Stimulated activated naive B cell treated with anti-CD40 and anti-IgM and Interleukin-4, amounts not matched to agents 10 μg/mL and 1 μg/mL and 100 μg/mL, for 72 hours (primary cell): ENCODE data around the gene RTL5.

Source experiments
- ATAC-seq, 2 donors: fragments of 150-1000 bp; cut with Tn5 transposase; replicated peaks; 2 replicates each; pipeline ENCODE4 v1.10.0; 2021; ENCODE audit warnings: moderate library complexity in 1 of 2
- DNase-seq: peaks from one replicate; pipeline ENCODE4 v3.0.0; 2021
- H3K27ac Mint-ChIP-seq: one replicate; pipeline ENCODE4 v1.8.0; 2022; ENCODE audit warnings: mild to moderate bottlenecking, mixed read lengths
- H3K27me3 Mint-ChIP-seq, 2 donors: one replicate each; pipeline ENCODE4 v1.8.0; 2022; ENCODE audit warnings: mixed read lengths in 2 of 2
- H3K36me3 Mint-ChIP-seq, 2 donors: one replicate each; pipeline ENCODE4 v1.8.0; 2022; ENCODE audit warnings: mixed read lengths in 2 of 2, mild to moderate bottlenecking in 1 of 2
- H3K4me1 Mint-ChIP-seq, 2 donors: one replicate each; pipeline ENCODE4 v1.8.0; 2022; ENCODE audit warnings: mixed read lengths in 2 of 2, mild to moderate bottlenecking in 1 of 2
- H3K4me3 Mint-ChIP-seq, 2 donors: one replicate each; pipeline ENCODE4 v1.8.0; 2022; ENCODE audit warnings: mild to moderate bottlenecking in 2 of 2, mixed read lengths in 2 of 2, moderate library complexity in 1 of 2
- H3K9me3 Mint-ChIP-seq, 2 donors: one replicate each; pipeline ENCODE4 v1.8.0; 2022; ENCODE audit warnings: mixed read lengths in 2 of 2, mild to moderate bottlenecking in 1 of 2

Gene RTL5

DNA sequence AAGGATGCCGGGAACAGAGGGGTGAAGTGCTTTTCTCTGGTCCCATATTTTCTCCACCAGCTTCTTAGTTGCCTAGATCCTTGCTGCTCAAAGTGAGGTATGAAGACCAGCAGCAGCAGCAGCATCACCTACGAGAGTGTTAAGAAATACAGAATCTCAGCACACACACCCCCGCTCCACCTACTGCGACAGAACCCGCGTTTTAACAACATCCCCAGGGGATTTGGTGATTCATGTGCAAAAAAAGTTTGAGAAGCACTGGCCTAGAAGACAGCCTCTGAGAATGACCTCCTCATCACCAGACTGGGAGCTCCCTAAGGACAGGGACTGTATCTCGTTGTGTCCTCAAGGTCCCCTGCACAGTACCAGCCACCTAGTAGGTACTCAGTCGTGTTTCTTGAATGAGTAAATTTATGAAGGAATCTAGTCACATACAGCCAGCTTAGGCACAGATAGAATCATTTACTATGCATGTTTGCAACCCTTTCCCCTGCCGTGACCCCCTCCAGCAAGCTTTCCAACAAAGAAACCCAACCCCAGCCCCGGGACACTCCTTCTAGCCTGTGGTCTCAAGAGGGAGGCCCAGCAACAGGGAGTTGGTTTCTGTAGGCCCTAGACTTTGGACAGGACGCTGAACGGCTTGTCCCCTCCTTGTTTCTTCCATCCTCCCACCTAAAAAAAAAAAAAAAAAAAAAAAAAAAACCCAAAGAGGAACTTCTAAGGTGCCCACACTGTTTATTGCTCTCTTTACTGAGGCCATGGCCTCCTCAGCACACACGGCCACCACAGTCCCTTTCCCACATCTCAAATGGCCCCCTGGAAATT is 21.5 kb downstream of the RTL5 start:
- H3K27ac Mint-ChIP-seq = no peak overlapping the region
- ATAC-seq (peak; percentile 52 to 57), DNase-seq (no peak)
- no peaks in the 10 kb centered on the region for H3K36me3 Mint-ChIP-seq
- H3K4me1 Mint-ChIP-seq = peaks cover 8 to 12% of the 10 kb centered on the region in 2 donors
- peaks cover 17 to 18% of the 10 kb centered on the region in 2 donors for H3K27me3 Mint-ChIP-seq
- no peaks in the 10 kb centered on the region for H3K9me3 Mint-ChIP-seq
- H3K4me3 Mint-ChIP-seq = peak overlapping the region in 1 of 2 donors; percentile 39

DNA sequence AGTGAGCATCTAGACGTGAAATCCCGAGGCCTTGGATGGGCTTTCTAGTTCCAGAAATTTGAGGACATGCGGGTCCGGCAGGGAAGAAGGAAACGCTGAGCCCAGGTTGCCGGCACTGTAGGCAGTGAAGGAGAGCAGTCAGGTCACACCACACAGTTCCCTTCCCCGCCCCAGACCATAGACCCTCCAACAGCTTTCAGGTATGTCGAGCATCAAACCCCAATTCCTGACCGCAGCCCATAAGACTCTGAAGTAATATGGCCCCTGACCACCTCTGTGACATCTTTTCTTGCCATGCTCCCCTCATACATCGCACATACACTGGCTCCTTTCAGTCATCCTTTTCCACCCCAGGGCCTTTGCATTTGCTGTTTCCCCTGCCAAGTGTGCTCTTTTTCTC is 23.0 kb downstream of the RTL5 start:
- Mint-ChIP-seq H3K27ac (no peak overlapping the region), H3K4me3 (no peak overlapping the region), H3K27me3 (peaks cover 20 to 21% of the 10 kb centered on the region in 2 donors), H3K9me3 (no peaks in the 10 kb centered on the region), H3K36me3 (no peaks in the 10 kb centered on the region), H3K4me1 (peaks cover 9 to 12% of the 10 kb centered on the region in 2 donors)
- no peak for DNase-seq
- no peak for ATAC-seq

DNA sequence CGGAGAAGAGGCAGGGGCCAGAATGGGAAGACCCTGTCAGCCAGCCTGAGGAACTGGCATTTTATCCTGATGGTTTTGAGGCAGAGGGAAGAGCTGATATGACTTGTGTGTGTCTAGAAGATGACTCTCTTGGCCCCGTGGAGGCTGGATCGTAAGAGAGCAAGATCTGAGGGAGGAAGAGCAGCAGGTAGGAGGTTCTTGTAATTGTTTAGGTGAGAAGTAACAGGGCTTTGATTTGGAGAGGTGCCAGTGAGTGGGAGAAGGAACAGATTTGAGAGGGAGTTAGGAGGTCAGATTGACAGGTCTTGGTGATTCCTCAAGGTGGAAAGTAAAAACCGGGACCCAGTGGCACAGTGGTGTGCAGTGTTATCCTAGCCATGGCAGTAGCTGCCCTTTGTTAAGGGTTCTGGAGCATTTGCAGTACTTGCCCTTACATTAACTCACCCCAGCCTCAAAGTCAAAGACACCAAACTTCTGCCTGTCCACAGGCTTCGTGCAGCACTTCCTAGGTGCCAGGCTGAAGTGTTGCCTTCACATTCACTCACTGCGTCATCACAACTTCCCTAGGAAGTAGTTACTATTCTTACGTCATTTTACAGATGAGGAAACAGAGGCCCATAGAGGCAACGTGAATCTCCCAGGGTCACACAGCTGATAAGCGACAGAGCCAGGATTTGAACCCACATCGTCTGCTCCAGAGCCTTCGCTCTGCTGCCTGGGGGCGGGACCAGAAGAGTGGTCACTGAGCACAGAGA is 23.7 kb downstream of the RTL5 start:
- H3K36me3 Mint-ChIP-seq = no peaks in the 10 kb centered on the region
- H3K4me3 Mint-ChIP-seq = no peak overlapping the region
- ATAC-seq = no peak
- H3K4me1 Mint-ChIP-seq = peaks cover 9 to 12% of the 10 kb centered on the region in 2 donors
- H3K27ac Mint-ChIP-seq = no peak overlapping the region
- no peak for DNase-seq
- H3K27me3 Mint-ChIP-seq = peaks cover 21 to 26% of the 10 kb centered on the region in 2 donors
- no peaks in the 10 kb centered on the region for H3K9me3 Mint-ChIP-seq

DNA sequence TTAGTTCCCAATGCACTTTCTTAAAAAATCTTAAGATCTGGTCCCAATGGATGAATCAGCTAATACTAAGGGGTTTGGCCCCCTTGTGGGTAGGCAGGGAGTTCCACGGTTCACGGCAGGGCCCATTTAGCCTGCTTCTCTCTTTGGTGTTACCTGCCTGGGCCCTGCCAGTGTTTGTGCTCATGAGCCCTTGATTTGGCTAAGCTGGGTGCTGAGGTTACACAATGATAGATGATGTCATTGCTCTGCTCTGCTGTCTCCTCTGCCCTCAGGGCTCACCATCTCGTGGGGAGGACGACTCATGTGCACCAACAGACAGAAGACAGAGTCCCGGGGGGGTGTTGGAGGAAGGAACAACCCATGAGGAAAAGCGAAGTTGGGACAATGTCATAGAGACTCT is 24.4 kb downstream of the RTL5 start:
- no peaks in the 10 kb centered on the region for H3K9me3 Mint-ChIP-seq
- peaks cover 9 to 12% of the 10 kb centered on the region in 2 donors for H3K4me1 Mint-ChIP-seq
- H3K27ac Mint-ChIP-seq = no peak overlapping the region
- peaks cover 21 to 30% of the 10 kb centered on the region in 2 donors for H3K27me3 Mint-ChIP-seq
- ATAC-seq (no peak), DNase-seq (no peak)
- H3K4me3 Mint-ChIP-seq = no peak overlapping the region
- no peaks in the 10 kb centered on the region for H3K36me3 Mint-ChIP-seq

DNA sequence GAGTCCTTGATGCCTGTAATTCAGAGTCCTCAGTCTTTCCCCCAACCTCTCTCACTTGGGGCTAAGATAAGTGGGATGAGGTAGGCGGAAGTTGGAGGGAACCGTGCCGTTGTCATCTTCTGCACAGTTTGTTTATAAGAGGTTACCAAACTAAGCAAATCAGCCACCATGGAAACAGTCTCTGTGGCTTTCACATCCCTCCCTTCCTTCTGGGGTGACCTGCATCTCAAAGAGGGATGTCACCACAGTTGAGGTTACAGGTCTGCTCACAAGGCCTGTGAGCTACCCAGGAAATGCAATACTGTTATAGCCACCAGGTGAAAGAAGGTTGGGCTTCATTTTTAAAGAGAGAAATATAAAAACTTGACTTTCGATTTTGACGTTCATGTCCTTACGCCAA is 26.3 kb downstream of the RTL5 start:
- Mint-ChIP-seq H3K4me3 (no peak overlapping the region), H3K9me3 (no peaks in the 10 kb centered on the region), H3K27me3 (peaks cover 21 to 38% of the 10 kb centered on the region in 2 donors), H3K27ac (no peak overlapping the region), H3K36me3 (no peaks in the 10 kb centered on the region), H3K4me1 (peaks cover 22 to 24% of the 10 kb centered on the region in 2 donors)
- ATAC-seq (peak; percentile 53 to 57), DNase-seq (no peak)

DNA sequence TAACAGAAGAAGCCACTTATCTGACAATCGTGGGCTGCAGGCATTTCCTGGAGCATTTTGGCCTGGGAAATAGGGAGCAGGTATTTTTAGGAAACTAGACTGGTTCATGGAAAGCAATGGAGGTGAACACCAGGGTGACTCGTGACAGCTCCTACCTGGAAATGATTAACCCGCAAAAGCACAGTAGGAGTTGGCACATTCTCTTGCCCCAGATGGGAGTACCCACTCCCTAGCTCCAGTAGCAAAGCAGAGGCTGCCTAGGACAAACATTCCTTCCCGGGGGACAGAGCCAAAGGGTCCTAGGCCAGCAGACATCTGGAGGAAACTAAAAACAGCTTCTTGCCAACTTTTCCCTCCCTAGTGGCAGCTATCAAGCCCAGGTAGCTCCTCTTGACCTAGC is 29.0 kb downstream of the RTL5 start:
- H3K27me3 Mint-ChIP-seq = peaks cover 10 to 34% of the 10 kb centered on the region in 2 donors
- no peak overlapping the region for H3K4me3 Mint-ChIP-seq
- no peaks in the 10 kb centered on the region for H3K36me3 Mint-ChIP-seq
- no peaks in the 10 kb centered on the region for H3K9me3 Mint-ChIP-seq
- no peak overlapping the region for H3K27ac Mint-ChIP-seq
- DNase-seq = no peak
- H3K4me1 Mint-ChIP-seq = peaks cover 23 to 27% of the 10 kb centered on the region in 2 donors
- ATAC-seq = no peak

DNA sequence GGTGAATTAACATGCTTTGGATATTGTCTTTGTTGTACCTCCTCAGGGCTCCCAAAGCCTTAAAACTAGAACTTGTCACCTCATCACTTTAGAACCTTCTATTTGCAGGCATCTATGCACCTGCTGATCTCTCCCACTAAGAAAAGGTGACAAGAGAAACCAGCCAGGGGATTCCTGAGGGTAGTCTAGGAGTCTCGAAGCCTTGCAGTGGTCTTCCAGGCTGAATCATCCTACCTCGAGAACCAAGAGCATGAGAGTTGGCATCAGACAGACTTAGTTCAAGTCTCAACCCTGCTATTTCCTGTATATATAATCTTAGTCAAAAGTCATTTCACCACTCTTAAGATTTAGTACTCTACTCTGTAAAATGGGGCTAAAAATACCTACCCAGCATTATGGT is 29.6 kb downstream of the RTL5 start:
- DNase-seq = no peak
- Mint-ChIP-seq H3K4me3 (no peak overlapping the region), H3K9me3 (no peaks in the 10 kb centered on the region), H3K27me3 (peaks cover 4 to 32% of the 10 kb centered on the region in 2 donors), H3K36me3 (no peaks in the 10 kb centered on the region), H3K4me1 (peaks cover 30 to 31% of the 10 kb centered on the region in 2 donors), H3K27ac (no peak overlapping the region)
- no peak for ATAC-seq

DNA sequence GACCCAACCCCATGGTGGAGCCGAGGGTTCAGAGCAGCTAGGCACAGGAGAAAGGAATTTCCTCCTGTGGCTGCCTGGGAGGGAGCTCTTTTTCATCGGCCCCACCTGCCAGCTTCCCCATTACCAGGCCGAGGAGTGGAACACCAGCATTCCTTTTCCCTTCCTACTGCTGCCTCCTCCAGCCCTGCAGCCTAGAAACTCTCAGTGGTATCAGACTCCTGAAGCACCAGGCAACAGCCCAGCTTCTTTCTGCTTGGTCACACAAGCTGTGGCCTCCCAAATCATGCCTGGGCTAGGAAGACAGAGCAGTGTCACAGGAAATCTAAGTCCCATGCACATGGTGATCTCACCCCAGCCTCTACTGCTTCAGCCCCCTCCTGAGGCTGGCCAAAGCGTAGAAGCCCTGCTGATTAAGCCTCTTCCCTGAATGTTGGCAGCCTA is 30.1 kb downstream of the RTL5 start:
- Mint-ChIP-seq H3K4me1 (peaks cover 33 to 34% of the 10 kb centered on the region in 2 donors), H3K4me3 (no peak overlapping the region), H3K27me3 (peaks cover 4 to 32% of the 10 kb centered on the region in 2 donors), H3K9me3 (no peaks in the 10 kb centered on the region), H3K36me3 (no peaks in the 10 kb centered on the region), H3K27ac (peak overlapping the region; percentile 20)
- DNase-seq (no peak), ATAC-seq (no peak)

DNA sequence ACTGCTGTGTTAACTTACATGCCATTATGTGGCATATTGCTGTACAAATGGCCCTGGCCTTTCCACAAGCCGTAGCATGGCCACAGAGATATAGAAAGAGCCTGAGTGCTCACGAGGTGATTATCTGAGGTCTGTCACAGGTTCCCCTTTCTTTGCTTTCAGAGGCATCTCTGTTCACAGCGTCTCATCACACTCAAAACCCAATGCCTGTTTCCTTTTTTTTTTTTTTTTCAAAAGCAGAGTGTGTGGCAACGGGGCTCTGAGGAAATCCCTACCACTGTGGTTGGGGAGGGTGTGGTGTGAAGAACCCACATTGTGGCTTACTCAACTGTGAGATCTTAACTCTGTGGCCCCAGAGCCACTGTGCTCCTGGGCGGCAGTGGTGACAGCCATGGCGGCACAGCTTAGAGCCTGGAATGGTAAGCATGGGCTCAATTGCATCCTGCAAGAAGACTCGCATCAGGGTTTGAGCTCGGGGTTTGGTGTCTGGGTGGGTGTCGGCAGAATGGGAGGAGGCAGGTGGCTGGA is 30.8 kb downstream of the RTL5 start:
- Mint-ChIP-seq H3K4me1 (peaks cover 33 to 34% of the 10 kb centered on the region in 2 donors), H3K9me3 (no peaks in the 10 kb centered on the region), H3K36me3 (no peaks in the 10 kb centered on the region), H3K4me3 (no peak overlapping the region), H3K27me3 (peaks cover 4 to 35% of the 10 kb centered on the region in 2 donors), H3K27ac (peak overlapping the region; percentile 32)
- ATAC-seq (peak; percentile 92 to 93), DNase-seq (peak; percentile 70)

DNA sequence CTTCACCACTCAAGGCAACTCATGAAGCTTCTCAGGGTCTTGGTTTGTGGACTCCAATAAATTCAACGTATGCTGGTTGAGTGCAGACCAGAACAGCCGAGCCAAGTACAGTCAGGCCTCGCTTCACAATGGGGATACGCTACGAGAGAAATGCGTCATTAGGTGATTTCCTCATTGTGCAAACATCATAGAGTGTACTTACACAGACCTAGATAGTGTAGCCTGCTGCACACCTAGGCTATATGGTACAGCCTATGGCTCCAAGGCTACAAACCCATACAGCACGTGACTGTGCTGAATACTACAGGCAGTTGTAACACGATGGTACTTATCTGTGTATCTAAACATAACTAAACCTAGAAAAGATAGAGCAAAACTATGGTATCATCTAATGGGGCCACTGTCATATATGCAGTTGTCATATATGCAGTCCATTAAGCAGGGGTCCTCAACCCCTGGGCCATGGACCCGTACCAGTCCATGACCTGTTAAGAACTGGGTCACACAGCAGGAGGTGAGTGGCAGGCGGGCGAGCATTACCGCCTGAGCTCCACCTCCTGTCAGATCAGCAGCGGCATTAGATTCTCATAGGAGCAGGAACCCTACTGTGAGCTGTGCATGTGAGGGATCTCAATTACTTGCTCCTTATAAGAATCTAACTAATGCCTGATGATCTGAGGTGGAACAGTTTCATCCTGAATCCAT is 31.5 kb downstream of the RTL5 start:
- H3K27me3 Mint-ChIP-seq = peaks cover 4 to 37% of the 10 kb centered on the region in 2 donors
- H3K36me3 Mint-ChIP-seq = no peaks in the 10 kb centered on the region
- no peak for DNase-seq
- peaks cover 30 to 35% of the 10 kb centered on the region in 2 donors for H3K4me1 Mint-ChIP-seq
- ATAC-seq = peak; percentile 35
- no peak overlapping the region for H3K4me3 Mint-ChIP-seq
- peak overlapping the region; percentile 32 for H3K27ac Mint-ChIP-seq
- H3K9me3 Mint-ChIP-seq = no peaks in the 10 kb centered on the region

DNA sequence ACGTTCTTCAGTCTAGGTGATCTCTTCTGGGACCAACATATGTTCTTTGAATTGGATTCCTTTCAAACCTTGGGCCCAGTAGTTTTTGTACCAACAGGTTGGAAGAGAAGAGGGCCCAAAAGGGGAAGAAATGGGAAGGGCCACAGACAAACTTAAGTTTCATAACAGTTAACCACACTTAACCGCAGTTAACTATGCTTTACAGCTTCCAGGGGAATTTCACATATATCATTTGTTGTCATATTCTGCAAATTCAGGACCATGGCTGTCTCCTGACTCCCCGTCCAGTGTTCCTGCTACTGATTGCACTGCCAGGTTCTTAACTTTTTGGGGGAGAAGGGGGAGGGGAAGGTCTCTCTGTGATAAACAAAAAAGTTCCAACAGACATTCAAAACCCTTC is 34.6 kb downstream of the RTL5 start:
- H3K27me3 Mint-ChIP-seq = peaks cover 0 to 19% of the 10 kb centered on the region in 2 donors
- H3K36me3 Mint-ChIP-seq = no peaks in the 10 kb centered on the region
- no peak overlapping the region for H3K27ac Mint-ChIP-seq
- H3K4me3 Mint-ChIP-seq = no peak overlapping the region
- no peak for DNase-seq
- ATAC-seq = no peak
- peaks cover 31 to 39% of the 10 kb centered on the region in 2 donors for H3K4me1 Mint-ChIP-seq
- H3K9me3 Mint-ChIP-seq = no peaks in the 10 kb centered on the region

DNA sequence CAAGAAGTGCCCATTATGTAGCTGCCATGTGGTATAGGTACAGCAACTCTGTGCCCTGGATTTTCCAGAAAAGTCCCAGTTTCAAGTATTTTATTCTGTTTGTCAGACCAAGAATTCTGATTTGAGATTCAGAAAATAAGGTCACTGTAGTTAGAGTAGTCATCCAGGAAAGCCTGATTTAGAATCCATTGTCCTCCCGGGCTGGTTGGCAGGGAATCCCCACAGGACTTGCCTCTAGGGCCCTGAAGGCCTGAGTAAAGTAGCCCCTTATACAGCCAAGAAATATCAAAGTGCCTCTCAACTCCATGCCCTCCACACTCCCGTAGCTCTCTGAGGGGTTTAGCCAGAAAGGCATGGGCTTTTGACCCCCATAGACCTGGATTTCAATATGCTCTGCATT is 36.3 kb downstream of the RTL5 start:
- Mint-ChIP-seq H3K27ac (no peak overlapping the region), H3K27me3 (peaks cover 0 to 13% of the 10 kb centered on the region in 2 donors), H3K4me3 (no peak overlapping the region), H3K4me1 (peaks cover 18 to 21% of the 10 kb centered on the region in 2 donors), H3K9me3 (no peaks in the 10 kb centered on the region), H3K36me3 (no peaks in the 10 kb centered on the region)
- ATAC-seq = no peak
- no peak for DNase-seq

DNA sequence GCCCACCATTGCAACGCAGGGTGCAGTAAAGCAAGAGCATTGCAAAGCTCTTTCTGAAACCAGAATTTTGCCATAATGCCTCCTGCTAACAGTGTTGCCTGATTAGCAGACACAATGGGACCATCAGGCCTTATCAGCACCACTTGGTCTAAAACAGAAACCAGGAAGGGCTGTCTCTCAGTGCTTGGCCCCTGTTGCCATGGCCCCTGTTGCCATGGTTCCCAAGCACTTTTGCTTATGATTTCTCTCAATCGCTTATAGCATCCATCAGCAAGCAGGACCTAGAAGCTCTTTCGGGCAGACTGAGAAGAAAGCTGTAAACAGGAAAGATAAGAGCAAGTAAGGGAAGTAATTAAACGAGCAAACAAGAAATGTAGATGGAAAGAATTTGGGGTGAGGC is 36.8 kb downstream of the RTL5 start:
- Mint-ChIP-seq H3K36me3 (no peaks in the 10 kb centered on the region), H3K4me1 (peaks cover 13 to 20% of the 10 kb centered on the region in 2 donors), H3K9me3 (no peaks in the 10 kb centered on the region), H3K27me3 (peaks cover 0 to 13% of the 10 kb centered on the region in 2 donors), H3K27ac (peak overlapping the region; percentile 48), H3K4me3 (no peak overlapping the region)
- peak; percentile 71 to 88 for ATAC-seq
- DNase-seq = peak; percentile 24

DNA sequence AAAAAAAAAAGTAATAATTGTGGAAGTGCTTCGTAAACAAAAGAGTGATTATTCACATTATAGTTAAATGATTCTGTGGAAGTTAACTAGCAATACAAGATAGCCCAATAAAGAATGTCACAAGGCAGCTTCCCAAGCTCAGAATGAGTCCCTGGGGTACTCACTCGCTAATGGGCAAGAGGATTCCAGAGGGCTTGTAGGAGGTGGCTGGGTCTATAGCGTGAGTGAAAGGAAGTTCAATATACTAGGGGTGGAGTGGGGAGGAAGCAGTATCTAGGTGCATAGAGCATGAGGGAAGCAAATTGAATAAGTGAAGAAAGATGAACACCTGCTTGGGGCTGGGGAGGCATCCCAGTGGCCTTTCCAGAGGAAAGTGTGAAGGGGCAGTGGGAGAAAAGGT is 42.5 kb downstream of the RTL5 start:
- no peak overlapping the region for H3K27ac Mint-ChIP-seq
- ATAC-seq (no peak), DNase-seq (no peak)
- H3K36me3 Mint-ChIP-seq = no peaks in the 10 kb centered on the region
- no peaks in the 10 kb centered on the region for H3K9me3 Mint-ChIP-seq
- H3K27me3 Mint-ChIP-seq = peaks cover 5 to 12% of the 10 kb centered on the region in 2 donors
- peaks cover 0 to 4% of the 10 kb centered on the region in 2 donors for H3K4me1 Mint-ChIP-seq
- H3K4me3 Mint-ChIP-seq = no peak overlapping the region
